Activated CD4-positive, CD25-positive, alpha-beta regulatory T cell treated with anti-CD3 and anti-CD28 coated beads, Interleukin-2, amount 50 U/mL, for 72 hours (primary cell): ENCODE measurements around the gene AHNAK2.

Experiments used
- DNase-seq: peaks from one replicate; pipeline ENCODE4 v3.0.0; 2021

AHNAK2 gene

GRCh38 chr14:104936361-104937155 lies 41.6 kb downstream of the AHNAK2 start:
- DNase-seq = no peak

- DNase-seq = no peak
Measured at GRCh38 chr14:104935955-104936354, 42.2 kb downstream of the AHNAK2 start.

- DNase-seq = no peak
Measured at GRCh38 chr14:104935026-104935650, 43.0 kb downstream of the AHNAK2 start.

GRCh38 chr14:104933746-104934733 lies 44.1 kb downstream of the AHNAK2 start:
- DNase-seq = peak; percentile 27

- peak; percentile 84 for DNase-seq
Measured at GRCh38 chr14:104932676-104933631, 45.2 kb downstream of the AHNAK2 start.

GRCh38 chr14:104931771-104932675 lies 46.2 kb downstream of the AHNAK2 start:
- peak; percentile 30 for DNase-seq

GRCh38 chr14:104931304-104931770 lies 46.8 kb downstream of the AHNAK2 start:
- peak; percentile 29 for DNase-seq

GRCh38 chr14:104930526-104931303 lies 47.5 kb downstream of the AHNAK2 start:
- DNase-seq = no peak

GRCh38 chr14:104929268-104930230 lies 48.6 kb downstream of the AHNAK2 start:
- DNase-seq = no peak

GRCh38 chr14:104928391-104929133 lies 49.6 kb downstream of the AHNAK2 start:
- DNase-seq = no peak

GRCh38 chr14:104927901-104928300 lies 50.3 kb downstream of the AHNAK2 start:
- DNase-seq = no peak

- no peak for DNase-seq
Measured at GRCh38 chr14:104927432-104927816, 50.8 kb downstream of the AHNAK2 start.

GRCh38 chr14:104926619-104927431 lies 51.3 kb downstream of the AHNAK2 start:
- DNase-seq = no peak

- no peak for DNase-seq
Measured at GRCh38 chr14:104925855-104926609, 52.1 kb downstream of the AHNAK2 start.

- DNase-seq = no peak
Measured at GRCh38 chr14:104925214-104925854, 52.8 kb downstream of the AHNAK2 start.
